Endothelial cell of umbilical vein (primary cell): ENCODE measurements around the gene STK39.

Source experiments
- CTCF ChIP-seq, 2 donors: IDR thresholded peaks; 1 replicate in 1 of 2; 2 replicates in 1 of 2; pipeline ENCODE4 v1.5.1; 2011; ENCODE audit warnings: low read length in 2 of 2, mild to moderate bottlenecking in 2 of 2, moderate library complexity in 2 of 2, control low read depth in 1 of 2, inconsistent platforms in 1 of 2, low read depth in 1 of 2; ENCODE audit not compliant: insufficient read depth in 1 of 2; ENCODE audit errors: extremely low read depth in 1 of 2
- EZH2 ChIP-seq: IDR thresholded peaks from 2 replicates; pipeline ENCODE4 v1.6.1; 2012; ENCODE audit warnings: borderline replicate concordance, low read depth, mild to moderate bottlenecking, moderate library complexity, low read length, inconsistent platforms; ENCODE audit not compliant: severe bottlenecking
- FOS ChIP-seq: IDR thresholded peaks from 2 replicates; pipeline ENCODE4 v1.6.1; 2011; ENCODE audit warnings: mild to moderate bottlenecking, low read length, moderate library complexity, borderline replicate concordance; ENCODE audit not compliant: insufficient read depth
- JUN ChIP-seq: IDR thresholded peaks from 2 replicates; pipeline ENCODE4 v1.6.1; 2011; ENCODE audit warnings: borderline replicate concordance, low read depth; ENCODE audit not compliant: insufficient read length, insufficient read depth
- MAX ChIP-seq: IDR thresholded peaks from 2 replicates; pipeline ENCODE4 v1.6.1; 2011; ENCODE audit not compliant: insufficient read depth, insufficient read length
- MYC ChIP-seq: IDR thresholded peaks from one replicate; pipeline ENCODE4 v1.6.1; 2011; ENCODE audit warnings: mild to moderate bottlenecking, low read depth, low read length
- POLR2A ChIP-seq: IDR thresholded peaks from 2 replicates; pipeline ENCODE4 v1.6.1; 2012; ENCODE audit warnings: low read depth, mild to moderate bottlenecking, control low read depth, low read length
- POLR2AphosphoS5 ChIP-seq: IDR thresholded peaks from 2 replicates; pipeline ENCODE4 v1.6.1; 2012; ENCODE audit warnings: low read depth, mild to moderate bottlenecking, control low read depth, low read length, moderate library complexity; ENCODE audit not compliant: insufficient read depth

- TF ChIP-seq JUN (no peak), EZH2 (no peak), POLR2A (no peak), CTCF (IDR thresholded peaks at IDR 0.05; ENCODE audit: extremely low read depth in 1 of 2, insufficient read depth in 1 of 2, low read depth in 1 of 2, low read length in 2 of 2) (no peak), FOS (no peak), POLR2AphosphoS5 (no peak), MYC (no peak), MAX (no peak)
Observed at GRCh38 chr2:168182550-168183249, 64.7 kb downstream of the STK39 start.
